WERI-Rb-1 (cell line): ENCODE results near the gene SH3BP5L.
"Not testable (repeated sequence)": the region's sequence is repeated elsewhere in the genome, so short reads cannot be mapped to it uniquely, and the experiment has no call there.

ENCODE experiments used
- DNase-seq: peaks from one replicate; pipeline ENCODE4 v3.0.0-alpha.2; 2020
- H3K27ac ChIP-seq: fragments of 250-450 bp; sonication (Bioruptor Pico); 2 replicates; pipeline ENCODE4 v1.5.1; 2020; ENCODE audit warnings: mild to moderate bottlenecking, moderate library complexity
- H3K27me3 ChIP-seq: fragments of 250-450 bp; sonication (Bioruptor Pico); 2 replicates; pipeline ENCODE4 v1.5.1; 2021; ENCODE audit warnings: mild to moderate bottlenecking, low read depth, moderate library complexity; ENCODE audit not compliant: insufficient read depth, severe bottlenecking
- H3K36me3 ChIP-seq: fragments of 250-450 bp; sonication (Bioruptor Pico); 2 replicates; pipeline ENCODE4 v1.5.1; 2020; ENCODE audit warnings: mild to moderate bottlenecking, moderate library complexity
- H3K4me3 ChIP-seq: 2 replicates; pipeline ENCODE4 v1.5.1; 2011; ENCODE audit warnings: low read depth, mild to moderate bottlenecking, control low read depth, low read length
- H3K9me3 ChIP-seq: fragments of 250-450 bp; sonication (Bioruptor Pico); 2 replicates; pipeline ENCODE4 v1.5.1; 2021; ENCODE audit warnings: mild to moderate bottlenecking, moderate library complexity; ENCODE audit not compliant: severe bottlenecking
- CTCF ChIP-seq: IDR thresholded peaks from 2 replicates; pipeline ENCODE4 v1.5.1; 2011; ENCODE audit warnings: low read depth, mild to moderate bottlenecking, control low read depth, inconsistent platforms, low read length

Gene SH3BP5L

GRCh38 chr1:248800459-248800858 is 25.3 kb downstream of the SH3BP5L start:
- H3K36me3 ChIP-seq: no peaks in the 10 kb centered on the region
- H3K27me3 ChIP-seq: peaks cover 90% of the 10 kb centered on the region
- H3K27ac ChIP-seq: no peak overlapping the region
- H3K4me3 ChIP-seq: no peak overlapping the region
- no peak for DNase-seq
- TF ChIP-seq CTCF: no peak
- H3K9me3 ChIP-seq: peaks cover 16% of the 10 kb centered on the region

- TF ChIP-seq CTCF: no peak
- Histone ChIP-seq H3K27me3 (peaks cover 88% of the 10 kb centered on the region), H3K36me3 (no peaks in the 10 kb centered on the region), H3K4me3 (no peak overlapping the region), H3K9me3 (peaks cover 25% of the 10 kb centered on the region), H3K27ac (no peak overlapping the region)
- DNase-seq: no peak
Observed at GRCh38 chr1:248798791-248799190, 26.9 kb downstream of the SH3BP5L start.

- Histone ChIP-seq H3K9me3 (peaks cover 26% of the 10 kb centered on the region), H3K27me3 (peaks cover 94% of the 10 kb centered on the region)
- H3K36me3 ChIP-seq, H3K4me3 ChIP-seq, DNase-seq, H3K27ac ChIP-seq: not testable (repeated sequence)
Observed at GRCh38 chr1:248794663-248795062, 31.1 kb downstream of the SH3BP5L start.

GRCh38 chr1:248793592-248793991 is 32.1 kb downstream of the SH3BP5L start:
- TF ChIP-seq CTCF: no peak
- Histone ChIP-seq H3K9me3 (peaks cover 26% of the 10 kb centered on the region), H3K4me3 (no peak overlapping the region)

GRCh38 chr1:248792342-248792741 is 33.4 kb downstream of the SH3BP5L start:
- peaks cover 94% of the 10 kb centered on the region for H3K27me3 ChIP-seq
- H3K9me3 ChIP-seq: peaks cover 26% of the 10 kb centered on the region
- H3K27ac ChIP-seq: no peak overlapping the region
- no peak overlapping the region for H3K4me3 ChIP-seq
- TF ChIP-seq CTCF: no peak
- H3K36me3 ChIP-seq: no peaks in the 10 kb centered on the region
- no peak for DNase-seq

More at GRCh38 chr1:248793592-248793991, 32.1 kb downstream of the SH3BP5L start:
- DNase-seq: no peak
- H3K27me3 ChIP-seq: peaks cover 94% of the 10 kb centered on the region
- no peaks in the 10 kb centered on the region for H3K36me3 ChIP-seq
- H3K27ac ChIP-seq: no peak overlapping the region

- TF ChIP-seq CTCF: no peak
- no peak for DNase-seq
- Histone ChIP-seq H3K9me3 (peaks cover 24% of the 10 kb centered on the region), H3K4me3 (no peak overlapping the region), H3K36me3 (no peaks in the 10 kb centered on the region), H3K27ac (no peak overlapping the region), H3K27me3 (peaks cover 94% of the 10 kb centered on the region)
Observed at GRCh38 chr1:248791010-248791409, 34.7 kb downstream of the SH3BP5L start.
